ENCODE measurements around the gene EXT2.

The EXT2 gene

GRCh38 chr11:44065841-44066731 is 29.4 kb upstream of the EXT2 start, which contains the start of gene ACCS:
Gene ACCS, plus strand, starts transcription at chr11:44066270. Its CDS starts 1,358 bp downstream, at chr11:44067628.
- Histone ChIP-seq H3K27me3 (peaks cover 4 to 20% (median 17%) of the 10 kb centered on the region in 11 experiments; a peak in 18 of 22 replicates), H4K20me1 (no peaks in the 10 kb centered on the region), H3K36me3 (no peaks in the 10 kb centered on the region), H3K4me3 (peak within 1 kb of the TSS; percentile 40 to 61 (median 46); a peak in 19 of 20 replicates), H3K27ac (peak within 1 kb of the TSS in 8 of 11 experiments; percentile 1 to 47 (median 32); a peak in 10 of 22 replicates), H3K4me2 (peak within 1 kb of the TSS; percentile 32 to 78 (median 68)), H3K9ac (peak within 1 kb of the TSS; percentile 17 to 55 (median 38); a peak in 15 of 22 replicates), H3K9me3 (replicated peaks in 1 of 11) (peaks cover 0 to 12% (median 0%) of the 10 kb centered on the region in 11 experiments; a peak in 4 of 22 replicates), H3K4me1 (0 out of 20 replicates have a peak, but pooled peaks cover 0 to 5% (median 0%) of the 10 kb centered on the region in 10 experiments)
- no peak for TF ChIP-seq Cebpa-rat (IDR thresholded peaks at IDR 0.05)

GRCh38 chr11:44066732-44067141 is 28.7 kb upstream of the EXT2 start:
- Histone ChIP-seq H3K27ac (peak overlapping the region in 2 of 11 experiments; percentile 22 to 40; a peak in 3 of 22 replicates), H3K9me3 (replicated peaks in 1 of 11) (peaks cover 0 to 12% (median 0%) of the 10 kb centered on the region in 11 experiments; a peak in 4 of 22 replicates), H4K20me1 (no peaks in the 10 kb centered on the region), H3K27me3 (peaks cover 4 to 20% (median 17%) of the 10 kb centered on the region in 11 experiments; a peak in 18 of 22 replicates), H3K4me2 (peak overlapping the region in 10 of 11 experiments; percentile 32 to 78 (median 65); a peak in 19 of 22 replicates), H3K4me1 (0 out of 20 replicates have a peak, but pooled peaks cover 0 to 5% (median 0%) of the 10 kb centered on the region in 10 experiments), H3K9ac (peak overlapping the region in 6 of 11 experiments; percentile 20 to 55 (median 40); a peak in 9 of 22 replicates), H3K36me3 (no peaks in the 10 kb centered on the region), H3K4me3 (peak overlapping the region; percentile 40 to 61 (median 46); a peak in 16 of 20 replicates)
- no peak for TF ChIP-seq Cebpa-rat (IDR thresholded peaks at IDR 0.05)

- peaks cover 0 to 12% (median 0%) of the 10 kb centered on the region in 11 experiments; a peak in 4 of 22 replicates for H3K9me3 ChIP-seq (replicated peaks in 1 of 11)
- H3K4me2 ChIP-seq = peak overlapping the region in 1 of 11 experiments; percentile 78; a peak in 1 of 22 replicates
- no peaks in the 10 kb centered on the region for H4K20me1 ChIP-seq
- H3K4me3 ChIP-seq = no peak overlapping the region
- H3K27me3 ChIP-seq = peaks cover 4 to 20% (median 17%) of the 10 kb centered on the region in 11 experiments; a peak in 18 of 22 replicates
- 0 out of 20 replicates have a peak, but pooled peaks cover 0 to 5% (median 0%) of the 10 kb centered on the region in 10 experiments for H3K4me1 ChIP-seq
- H3K27ac ChIP-seq = no peak overlapping the region
- no peaks in the 10 kb centered on the region for H3K36me3 ChIP-seq
- no peak for TF ChIP-seq Cebpa-rat (IDR thresholded peaks at IDR 0.05)
- H3K9ac ChIP-seq = no peak overlapping the region
Measured at GRCh38 chr11:44067266-44067665, 28.2 kb upstream of the EXT2 start.

GRCh38 chr11:44068180-44068579 is 27.3 kb upstream of the EXT2 start:
- Histone ChIP-seq H3K36me3 (no peaks in the 10 kb centered on the region), H3K9me3 (replicated peaks in 1 of 11) (peaks cover 0 to 12% (median 0%) of the 10 kb centered on the region in 11 experiments; a peak in 4 of 22 replicates), H3K27me3 (peaks cover 4 to 20% (median 17%) of the 10 kb centered on the region in 11 experiments; a peak in 18 of 22 replicates), H3K4me2 (no peak overlapping the region), H3K27ac (no peak overlapping the region), H4K20me1 (no peaks in the 10 kb centered on the region), H3K9ac (no peak overlapping the region), H3K4me3 (no peak overlapping the region), H3K4me1 (0 out of 20 replicates have a peak, but pooled peaks cover 0 to 5% (median 0%) of the 10 kb centered on the region in 10 experiments)
- TF ChIP-seq Cebpa-rat (IDR thresholded peaks at IDR 0.05) = no peak

- Histone ChIP-seq H3K4me2 (no peak overlapping the region), H3K27me3 (peaks cover 0 to 9% (median 7%) of the 10 kb centered on the region in 11 experiments; a peak in 13 of 22 replicates), H3K9ac (no peak overlapping the region), H3K4me1 (peaks cover 4 to 14% (median 10%) of the 10 kb centered on the region in 10 experiments; a peak in 13 of 20 replicates), H4K20me1 (no peaks in the 10 kb centered on the region), H3K4me3 (no peak overlapping the region), H3K27ac (no peak overlapping the region), H3K36me3 (no peaks in the 10 kb centered on the region), H3K9me3 (replicated peaks in 1 of 11) (peaks cover 0 to 9% (median 0%) of the 10 kb centered on the region in 11 experiments; a peak in 4 of 22 replicates)
- TF ChIP-seq Cebpa-rat (IDR thresholded peaks at IDR 0.05) = no peak
Measured at GRCh38 chr11:44071157-44071556, 24.3 kb upstream of the EXT2 start.

- no peaks in the 10 kb centered on the region for H3K9me3 ChIP-seq (replicated peaks in 1 of 11)
- no peaks in the 10 kb centered on the region for H3K36me3 ChIP-seq
- no peak overlapping the region for H3K9ac ChIP-seq
- H3K27me3 ChIP-seq = no peaks in the 10 kb centered on the region
- no peak overlapping the region for H3K27ac ChIP-seq
- H3K4me1 ChIP-seq = peaks cover 4 to 13% (median 10%) of the 10 kb centered on the region in 10 experiments; a peak in 13 of 20 replicates
- no peak overlapping the region for H3K4me2 ChIP-seq
- H3K4me3 ChIP-seq = no peak overlapping the region
- TF ChIP-seq Cebpa-rat (IDR thresholded peaks at IDR 0.05) = no peak
- H4K20me1 ChIP-seq = no peaks in the 10 kb centered on the region
Measured at GRCh38 chr11:44072757-44073658, 22.5 kb upstream of the EXT2 start.

- Histone ChIP-seq H3K36me3 (no peaks in the 10 kb centered on the region), H3K9me3 (replicated peaks in 1 of 11) (no peaks in the 10 kb centered on the region), H3K4me2 (no peak overlapping the region), H3K27ac (no peak overlapping the region), H3K9ac (no peak overlapping the region), H4K20me1 (no peaks in the 10 kb centered on the region), H3K4me1 (peaks cover 4 to 13% (median 10%) of the 10 kb centered on the region in 10 experiments; a peak in 13 of 20 replicates), H3K4me3 (no peak overlapping the region), H3K27me3 (no peaks in the 10 kb centered on the region)
- no peak for TF ChIP-seq Cebpa-rat (IDR thresholded peaks at IDR 0.05)
Measured at GRCh38 chr11:44078794-44079193, 16.7 kb upstream of the EXT2 start.

- no peaks in the 10 kb centered on the region for H4K20me1 ChIP-seq
- no peak overlapping the region for H3K4me2 ChIP-seq
- H3K4me1 ChIP-seq = peaks cover 2 to 11% (median 8%) of the 10 kb centered on the region in 10 experiments; a peak in 13 of 20 replicates
- no peak overlapping the region for H3K4me3 ChIP-seq
- H3K9ac ChIP-seq = no peak overlapping the region
- no peaks in the 10 kb centered on the region for H3K36me3 ChIP-seq
- H3K27ac ChIP-seq = no peak overlapping the region
- no peaks in the 10 kb centered on the region for H3K9me3 ChIP-seq (replicated peaks in 1 of 11)
- no peaks in the 10 kb centered on the region for H3K27me3 ChIP-seq
- TF ChIP-seq Cebpa-rat (IDR thresholded peaks at IDR 0.05) = no peak
Measured at GRCh38 chr11:44079376-44079775, 16.1 kb upstream of the EXT2 start.

All from BLaER1 treated with 17β-estradiol and CSF1 and Interleukin-3, amounts not matched to agents 10 nM and 100 nM (cell line).